GM19099 (cell line): ENCODE data around the gene ANOS1.

Source experiments
- POLR2A ChIP-seq: IDR thresholded peaks from 3 replicates; pipeline ENCODE4 v1.6.1; 2011; ENCODE audit warnings: low read depth; ENCODE audit not compliant: insufficient read length; ENCODE audit errors: extremely low read depth

The ANOS1 gene

GRCh38 chrX:8726031-8726652, 5.8 kb downstream of the ANOS1 start:
- TF ChIP-seq POLR2A: no peak

- no peak for TF ChIP-seq POLR2A
These were observed 7.6 kb downstream of the ANOS1 start for GRCh38 chrX:8724300-8724699.

- TF ChIP-seq POLR2A: no peak
These were observed 10.4 kb downstream of the ANOS1 start for GRCh38 chrX:8721536-8721935.

GRCh38 chrX:8720136-8720535, 11.8 kb downstream of the ANOS1 start:
- TF ChIP-seq POLR2A: no peak

GRCh38 chrX:8717354-8717753, 14.6 kb downstream of the ANOS1 start:
- no peak for TF ChIP-seq POLR2A

- TF ChIP-seq POLR2A: no peak
These were observed 17.8 kb downstream of the ANOS1 start for GRCh38 chrX:8714164-8714563.

- TF ChIP-seq POLR2A: no peak
These were observed 20.5 kb downstream of the ANOS1 start for GRCh38 chrX:8711401-8711800.

- no peak for TF ChIP-seq POLR2A
These were observed 27.8 kb downstream of the ANOS1 start for GRCh38 chrX:8704184-8704583.

- no peak for TF ChIP-seq POLR2A
These were observed 39.1 kb downstream of the ANOS1 start for GRCh38 chrX:8692871-8693270.

GRCh38 chrX:8689473-8689872, 42.5 kb downstream of the ANOS1 start:
- no peak for TF ChIP-seq POLR2A

GRCh38 chrX:8688776-8689175, 43.2 kb downstream of the ANOS1 start:
- no peak for TF ChIP-seq POLR2A

GRCh38 chrX:8684201-8684965, 47.6 kb downstream of the ANOS1 start:
- TF ChIP-seq POLR2A: no peak

- no peak for TF ChIP-seq POLR2A
These were observed 48.2 kb downstream of the ANOS1 start for GRCh38 chrX:8683687-8684086.

- TF ChIP-seq POLR2A: no peak
These were observed 52.4 kb downstream of the ANOS1 start for GRCh38 chrX:8679550-8679949.

GRCh38 chrX:8675006-8675630, 56.8 kb downstream of the ANOS1 start:
- TF ChIP-seq POLR2A: no peak

- TF ChIP-seq POLR2A: no peak
These were observed 58.7 kb downstream of the ANOS1 start for GRCh38 chrX:8673201-8673600.
